Measurements from ENCODE around the gene CWF19L2.
A peak's percentile ranks its signal among the peaks of the same experiment; 100 is the strongest.
"Not testable (repeated sequence)": the region's sequence is repeated elsewhere in the genome, so short reads cannot be mapped to it uniquely, and the experiment has no call there.

Gene CWF19L2

GRCh38 chr11:107457558-107458271, at the start of gene CWF19L2:
Gene CWF19L2, minus strand, starts transcription at chr11:107457825. Its CDS starts 9 bp downstream, at chr11:107457816.
- peak; percentile 32 for DNase-seq

GRCh38 chr11:107505647-107506225, 48.1 kb upstream of the CWF19L2 start:
- no peak for DNase-seq

DNA sequence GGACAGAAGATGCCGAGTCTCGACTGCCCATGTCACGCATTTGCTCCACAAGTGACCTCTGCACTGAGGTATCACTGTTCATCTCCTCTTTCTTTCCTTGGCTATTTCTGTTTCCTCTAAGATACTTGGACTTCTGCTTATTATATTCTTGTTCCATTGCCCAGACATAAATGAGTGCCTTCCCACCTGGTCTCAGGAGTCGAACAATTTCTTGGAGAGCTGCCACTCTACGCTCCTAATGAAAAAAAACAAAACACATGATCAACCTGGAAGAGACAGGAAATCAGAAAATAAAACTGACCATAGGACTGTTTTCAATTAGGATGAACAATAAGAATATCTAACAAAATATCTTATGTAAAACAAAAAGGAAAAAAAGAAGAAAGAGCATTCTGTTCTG, 47.4 kb upstream of the CWF19L2 start:
- DNase-seq, result no peak

- no peak for DNase-seq
Observed at GRCh38 chr11:107501713-107502112, 44.1 kb upstream of the CWF19L2 start.

DNA sequence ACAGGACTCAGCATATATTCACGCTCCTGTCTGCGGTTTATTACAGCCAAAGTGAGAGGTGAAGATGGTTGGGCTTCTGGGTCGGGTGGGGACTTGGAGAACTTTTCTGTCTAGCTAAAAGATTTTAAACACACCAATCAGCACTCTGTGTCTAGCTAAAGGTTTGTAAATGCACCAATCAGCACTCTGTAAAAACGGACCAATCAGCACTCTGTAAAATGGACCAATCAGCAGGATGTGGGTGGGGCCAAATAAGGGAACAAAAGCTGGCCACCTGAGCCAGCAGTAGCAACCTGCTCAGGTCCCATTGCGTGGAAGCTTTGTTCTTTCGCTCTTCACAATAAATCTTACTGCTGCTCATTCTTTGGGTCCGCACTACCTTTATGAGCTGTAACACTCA, 39.7 kb upstream of the CWF19L2 start:
- not testable (repeated sequence) for DNase-seq

GRCh38 chr11:107496011-107496410, 38.4 kb upstream of the CWF19L2 start:
- no peak for DNase-seq

DNA sequence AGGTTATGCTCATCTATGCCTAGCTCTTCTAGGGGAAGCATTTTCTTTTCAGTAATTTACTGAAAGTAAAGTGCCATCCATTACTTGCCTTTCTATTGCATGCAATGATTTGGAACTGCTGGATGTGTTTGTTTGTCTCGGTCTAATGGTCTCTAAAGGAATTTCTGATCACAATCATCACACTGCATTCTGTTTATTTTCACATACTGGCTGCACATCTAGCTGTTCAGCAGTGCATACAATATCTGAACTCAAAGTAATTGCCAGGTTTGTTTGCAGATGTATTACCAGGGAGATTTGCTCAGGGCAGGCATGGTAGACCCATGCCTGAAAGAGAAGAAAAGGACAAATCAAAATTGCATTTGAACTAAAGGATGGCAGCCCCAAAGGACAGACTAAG, 36.4 kb upstream of the CWF19L2 start:
- no peak for DNase-seq

DNA sequence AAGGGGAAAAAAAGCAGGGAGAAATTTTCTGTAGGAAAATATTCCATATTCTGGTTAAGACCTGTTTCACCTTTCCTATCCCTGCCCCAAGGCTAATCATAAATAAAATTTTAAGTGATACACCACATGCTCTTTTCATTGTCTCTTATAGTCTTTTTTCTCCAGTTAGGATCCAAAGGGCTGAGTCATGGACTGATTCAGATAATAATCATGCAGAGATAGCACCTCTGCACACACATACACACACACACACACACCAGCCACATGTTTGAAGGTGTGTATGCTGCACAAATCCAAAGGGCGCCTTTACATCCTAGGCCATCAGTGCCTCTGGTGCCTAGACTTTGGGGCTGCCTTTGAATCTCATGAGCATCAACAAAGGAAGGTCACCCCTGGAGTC, 35.5 kb upstream of the CWF19L2 start:
- no peak for DNase-seq

- no peak for DNase-seq
Observed at GRCh38 chr11:107490836-107491235, 33.2 kb upstream of the CWF19L2 start.

DNA sequence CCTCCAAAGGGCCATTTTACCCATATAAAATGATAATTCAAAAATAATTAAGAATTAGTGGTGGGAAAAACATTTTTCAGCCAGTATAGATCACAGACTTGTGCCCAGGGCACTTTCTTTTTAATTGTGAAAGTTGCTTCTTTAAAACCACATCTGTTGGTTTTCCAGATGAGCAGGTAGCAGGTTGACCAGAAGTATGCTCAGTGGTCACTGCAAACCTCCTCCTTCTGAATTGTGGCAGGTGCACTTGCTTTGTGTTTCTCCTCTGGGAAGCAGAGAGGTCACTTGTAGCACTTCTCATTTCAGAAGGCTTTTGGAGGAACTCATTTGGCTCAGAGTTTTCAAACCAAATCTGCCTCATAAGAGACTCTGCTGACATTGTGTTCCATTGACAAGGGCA, 24.6 kb upstream of the CWF19L2 start:
- DNase-seq, result no peak

GRCh38 chr11:107478922-107479321, 21.3 kb upstream of the CWF19L2 start:
- no peak for DNase-seq

GRCh38 chr11:107477820-107478219, 20.2 kb upstream of the CWF19L2 start:
- DNase-seq, result no peak

- DNase-seq, result no peak
Observed at GRCh38 chr11:107473792-107474191, 16.2 kb upstream of the CWF19L2 start.

GRCh38 chr11:107472966-107473365, 15.3 kb upstream of the CWF19L2 start:
- DNase-seq, result no peak

- no peak for DNase-seq
Observed at GRCh38 chr11:107468596-107468995, 11.0 kb upstream of the CWF19L2 start.

- no peak for DNase-seq
Observed at GRCh38 chr11:107467696-107468095, 10.1 kb upstream of the CWF19L2 start.

DNA sequence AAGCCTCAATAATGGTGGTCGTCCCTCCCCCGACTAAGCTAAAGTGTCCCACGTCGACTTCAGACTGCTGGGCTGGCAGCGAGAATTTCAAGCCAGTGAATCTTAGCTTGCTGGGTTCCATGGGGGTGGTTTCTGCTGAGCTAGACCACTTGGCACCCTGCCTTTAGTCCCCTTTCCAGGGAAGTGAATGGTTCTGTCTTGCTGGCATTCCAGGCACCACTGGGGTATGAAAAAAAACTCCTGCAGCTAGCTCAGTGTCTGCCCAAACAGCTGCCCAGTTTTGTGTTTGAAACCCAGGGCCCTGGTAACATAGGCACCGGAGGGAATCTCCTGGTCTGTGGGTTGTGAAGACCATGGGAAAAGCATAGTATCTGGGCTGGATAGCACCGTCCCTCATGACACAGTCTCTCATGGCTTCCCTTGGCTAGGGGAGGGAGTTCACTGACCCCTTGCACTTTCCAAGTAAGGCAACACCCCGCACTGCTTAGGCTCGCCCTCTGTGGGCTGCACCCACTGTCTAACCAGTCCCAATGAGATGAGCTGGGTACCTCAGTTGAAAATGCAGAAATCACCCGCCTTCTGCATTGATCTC, 8.7 kb upstream of the CWF19L2 start:
- DNase-seq, result not testable (repeated sequence)

DNA sequence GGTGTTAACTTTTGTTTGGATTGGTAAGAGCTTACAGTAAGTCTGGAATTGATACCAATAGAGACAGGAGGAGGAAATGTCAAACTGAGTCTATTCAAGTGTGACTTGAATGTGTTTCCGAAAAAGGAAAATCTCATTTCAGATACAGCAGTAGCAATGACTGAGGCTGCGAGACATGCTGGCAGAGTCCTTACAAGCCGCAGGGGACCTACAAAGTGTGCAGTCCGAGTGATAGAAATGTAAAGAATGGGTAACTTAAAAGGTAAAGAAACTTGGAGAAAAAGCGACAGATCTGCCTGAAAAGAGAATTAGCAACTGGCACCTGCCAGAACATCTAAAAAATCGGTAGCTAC, 444 bp downstream of the CWF19L2 start:
- DNase-seq, result no peak

DNA sequence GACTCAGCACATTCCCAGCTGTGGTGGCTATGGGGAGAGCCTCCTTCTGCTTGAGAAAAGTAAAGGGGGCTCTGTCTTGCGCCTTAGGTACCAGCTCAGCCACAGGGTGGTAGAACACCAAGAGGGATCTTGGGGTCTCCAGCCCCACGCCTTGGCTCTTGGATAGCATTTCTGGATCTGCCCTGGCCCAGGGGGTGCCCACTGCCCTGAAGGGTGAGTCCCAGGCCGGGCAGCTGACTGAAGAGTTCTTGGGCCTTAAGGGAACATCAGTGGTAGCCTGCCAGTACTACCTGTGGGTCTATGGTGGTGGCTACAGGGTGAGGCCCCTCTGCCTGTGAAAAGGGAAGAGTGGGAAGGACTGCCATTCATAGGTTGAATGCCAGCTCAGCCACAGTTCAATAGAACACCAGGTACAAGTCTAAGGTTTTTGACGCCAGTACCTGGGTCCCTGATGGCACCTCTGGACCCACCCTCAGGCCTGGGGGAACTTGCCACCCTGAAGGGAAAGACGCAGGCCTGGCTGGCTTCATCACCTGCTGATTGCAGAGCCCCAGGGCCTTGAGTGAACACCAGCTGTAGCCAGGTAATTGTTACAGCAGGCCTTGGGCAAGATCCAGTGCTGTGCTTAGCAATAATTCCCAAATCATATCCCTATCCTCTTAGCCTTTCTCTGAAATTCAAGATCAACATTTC, 3.9 kb downstream of the CWF19L2 start:
- no peak for DNase-seq

DNA sequence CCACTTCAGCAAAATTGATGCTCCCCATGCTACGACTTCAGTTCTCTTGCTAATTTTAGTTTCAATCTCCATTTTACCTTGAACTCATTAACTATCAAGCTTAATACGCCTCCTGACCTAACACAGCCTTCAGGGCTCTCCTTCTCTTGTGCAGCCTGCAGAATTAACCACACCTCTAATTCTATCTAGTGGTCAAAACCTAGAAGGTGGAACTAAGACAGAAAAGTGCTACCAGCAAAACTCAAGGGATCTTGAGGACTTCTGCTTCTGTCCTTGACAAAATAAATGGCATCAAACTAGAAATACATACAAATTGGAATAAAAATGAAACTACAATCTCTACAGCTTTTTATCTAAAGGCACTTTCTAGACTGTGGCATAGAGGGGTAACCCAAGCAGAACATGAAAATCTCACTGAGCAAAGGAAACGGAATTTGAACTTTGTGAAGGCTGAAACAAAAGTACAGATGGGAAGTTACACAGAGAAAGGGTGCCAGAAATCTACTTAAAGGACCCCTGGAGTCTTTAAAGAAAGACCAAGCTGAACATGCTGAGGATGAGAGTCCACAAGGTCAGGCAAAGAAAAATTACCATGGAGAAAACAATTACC, 10.7 kb downstream of the CWF19L2 start:
- DNase-seq, result no peak

DNA sequence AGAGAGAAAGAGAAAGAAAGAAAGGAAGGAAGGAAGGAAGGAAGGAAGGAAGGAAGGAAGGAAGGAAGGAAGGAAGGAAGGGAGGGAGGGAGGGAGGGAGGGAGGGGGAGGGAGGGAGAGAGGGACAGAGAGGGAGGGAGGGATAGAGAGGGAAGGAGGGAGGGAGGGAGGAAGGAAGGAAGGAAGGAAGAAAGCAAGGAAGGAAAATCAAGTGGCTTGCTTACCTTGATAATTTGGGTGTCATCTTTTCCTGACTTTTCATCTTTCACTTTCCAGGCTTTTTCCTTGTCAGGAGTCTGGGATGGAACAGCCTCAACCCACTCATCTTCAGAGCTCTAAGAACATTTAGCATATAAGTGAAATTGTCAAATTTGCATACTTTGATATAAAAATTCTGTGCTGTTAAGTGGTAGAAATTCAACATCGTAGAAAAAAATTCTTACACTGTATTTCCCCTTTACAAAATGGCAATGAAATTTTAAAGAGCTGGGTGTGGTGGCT, 14.9 kb downstream of the CWF19L2 start:
- DNase-seq, result no peak

DNA sequence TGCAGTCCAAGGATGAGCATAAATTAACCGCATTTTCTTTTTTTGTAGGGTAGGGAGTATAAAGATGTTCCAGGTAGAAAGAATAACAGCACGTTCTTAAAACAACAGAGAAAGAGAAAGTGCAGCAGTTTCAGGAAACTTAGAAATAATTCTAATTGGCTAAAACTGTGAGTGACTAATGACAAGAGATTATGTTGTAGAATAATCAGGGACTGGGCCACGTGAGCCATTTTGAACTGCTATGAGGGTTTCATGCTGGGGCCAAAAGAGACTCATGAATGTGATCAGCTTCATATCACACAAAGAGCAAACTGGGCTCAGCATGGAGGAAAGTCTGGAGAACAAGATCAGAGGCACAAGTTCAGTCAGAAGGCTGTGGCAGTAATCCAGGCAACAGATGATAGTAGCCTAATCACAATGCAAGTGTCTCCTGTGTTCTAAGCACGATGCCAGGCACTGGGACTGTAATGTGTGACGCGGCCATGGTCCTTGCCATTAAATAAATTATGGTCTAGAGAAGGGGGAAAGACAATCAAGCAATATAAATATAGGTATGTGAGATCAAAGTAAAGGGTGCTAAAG, 17.9 kb downstream of the CWF19L2 start:
- no peak for DNase-seq

DNA sequence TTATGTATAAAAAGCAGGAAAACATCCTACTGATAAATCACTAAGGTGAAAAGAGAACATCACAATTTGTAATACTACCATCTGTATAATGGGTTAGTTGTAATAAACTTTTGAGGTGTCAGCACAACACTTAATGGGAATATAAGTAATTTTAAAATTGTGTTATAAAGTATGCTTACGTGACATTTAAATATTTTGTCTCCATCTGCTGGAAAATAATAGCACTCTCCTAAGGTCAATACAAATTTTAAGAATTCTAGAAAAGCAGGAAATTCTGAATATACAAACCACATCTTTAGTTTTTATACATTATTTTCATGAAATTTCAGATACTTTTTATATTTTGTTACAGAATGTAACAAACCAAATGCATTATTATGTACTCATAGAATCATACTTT, 19.5 kb downstream of the CWF19L2 start:
- DNase-seq, result no peak
